Activated CD4-positive, alpha-beta T cell treated with anti-CD3 and anti-CD28 coated beads for 36 hours (primary cell): Measurements from ENCODE around the gene CCND3. TPM values are rescaled to one million over a fixed set of nuclear protein-coding genes. Genes with fewer than 3 reads are reported as not detected.

Experiments
- ATAC-seq: fragments of 200-7000 bp; cut with Tn5 transposase; one replicate; pipeline ENCODE4 v1.10.0; 2021; ENCODE audit warnings: mild to moderate bottlenecking, moderate library complexity
- CTCF ChIA-PET: fragments of 350-600 bp; sonication (Branson Sonifier 250); formaldehyde crosslinking; loops from one replicate; lab custom pipeline; 2021; ENCODE audit warnings: antibody characterized with exemption; lab: Charles Lee
- POLR2A ChIA-PET: fragments of 350-600 bp; sonication (Branson Sonifier 250); formaldehyde crosslinking; loops from one replicate; lab custom pipeline; 2021; ENCODE audit warnings: antibody characterized with exemption, inconsistent platforms; lab: Charles Lee
- DNase-seq: peaks from one replicate; pipeline ENCODE4 v3.0.0-alpha.2; 2020
- H3K27ac Mint-ChIP-seq: one replicate; pipeline ENCODE4 v1.8.0; 2021; ENCODE audit warnings: mixed read lengths
- H3K27me3 Mint-ChIP-seq: one replicate; pipeline ENCODE4 v1.8.0; 2021; ENCODE audit warnings: mixed read lengths
- H3K36me3 Mint-ChIP-seq: one replicate; pipeline ENCODE4 v1.8.0; 2021; ENCODE audit warnings: low read depth, mixed read lengths
- H3K4me1 Mint-ChIP-seq: one replicate; pipeline ENCODE4 v1.8.0; 2021; ENCODE audit warnings: mixed read lengths
- H3K4me3 Mint-ChIP-seq: one replicate; pipeline ENCODE4 v1.8.0; 2021; ENCODE audit warnings: mild to moderate bottlenecking, moderate library complexity, mixed read lengths
- H3K9me3 Mint-ChIP-seq: one replicate; pipeline ENCODE4 v1.8.0; 2021; ENCODE audit warnings: low read depth, mixed read lengths
- intact Hi-C, 2 experiments: fragments of 100-400 bp; cut with DNase I in 1 of 2; cut with micrococcal nuclease in 1 of 2; formaldehyde crosslinking; loops; one replicate each; pipeline versions ENCODE4 v1.14.2 to v1.15.1; 2022 to 2024; cut with DNase I, micrococcal nuclease
- total RNA-seq, 2 experiments: library from RNA; stranded (reverse); gene quantifications; one replicate each; pipeline ENCODE4 v1.2.3, GENCODE V29; 2021

Gene CCND3
- total RNA-seq, 2 experiments from 2014 or later, result 625 to 806 TPM

DNA sequence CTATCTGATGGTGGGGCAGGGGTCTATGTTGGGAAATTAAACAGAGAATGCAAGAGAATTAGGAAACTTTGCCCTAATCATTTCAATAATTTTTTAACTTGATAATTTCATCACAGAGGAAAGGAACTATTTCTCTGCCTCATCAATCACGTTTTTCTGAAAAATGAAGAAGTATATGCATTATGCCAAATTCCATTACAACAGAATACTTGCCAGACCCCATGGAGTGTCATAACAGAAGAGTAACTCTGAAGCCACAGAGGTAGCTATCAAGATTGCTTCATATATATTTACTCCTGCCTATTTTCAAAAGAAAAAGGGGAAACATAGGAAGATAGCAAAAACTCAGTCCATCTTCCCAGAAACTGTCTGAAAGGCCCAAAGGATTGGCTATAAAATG lies 40.7 kb downstream of the CCND3 start:
- intact Hi-C loops, result no loop called here
- H3K4me1 Mint-ChIP-seq, result peaks cover 12% of the 10 kb centered on the region
- no peaks in the 10 kb centered on the region for H3K9me3 Mint-ChIP-seq
- peaks cover 2% of the 10 kb centered on the region for H3K36me3 Mint-ChIP-seq
- ChIA-PET POLR2A (no interaction called here), CTCF (interaction anchor here (0.8 to 5.1 kb wide), 3 partner anchors 9 to 143 kb away, joined by 3 to 60 read pairs (median 5); no protein-coding TSS in a partner anchor)
- H3K27me3 Mint-ChIP-seq, result no peaks in the 10 kb centered on the region
- no peak overlapping the region for H3K27ac Mint-ChIP-seq
- H3K4me3 Mint-ChIP-seq, result no peak overlapping the region
- DNase-seq (no peak), ATAC-seq (no peak)

DNA sequence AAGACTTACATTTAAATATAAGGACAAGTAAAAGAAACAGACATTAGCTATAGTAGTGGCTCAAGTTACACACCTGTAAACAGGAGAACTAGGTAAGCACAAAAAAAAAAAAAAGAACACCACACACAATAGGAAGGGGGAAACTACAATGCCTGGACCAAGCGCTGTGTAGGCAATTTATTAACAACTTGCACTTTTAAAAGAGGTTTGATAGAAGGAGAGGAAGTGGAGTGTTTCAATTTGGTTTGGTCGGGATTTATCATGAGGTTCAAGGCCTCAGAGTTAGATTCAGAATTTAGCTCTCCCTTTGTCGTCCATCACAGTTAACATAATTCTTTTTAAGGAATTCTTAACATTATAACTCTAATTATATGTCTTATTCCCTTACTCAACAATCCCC lies 45.3 kb downstream of the CCND3 start:
- intact Hi-C loops, result loop anchor here in 1 of 2 experiments (5.0 kb wide), 1 partner anchor 349 kb away; the partner anchor contains the start of gene FOXP4
- Mint-ChIP-seq H3K4me1 (peaks cover 13% of the 10 kb centered on the region), H3K9me3 (no peaks in the 10 kb centered on the region), H3K36me3 (no peaks in the 10 kb centered on the region), H3K27me3 (no peaks in the 10 kb centered on the region), H3K27ac (peak overlapping the region; percentile 95), H3K4me3 (no peak overlapping the region)
- DNase-seq (no peak), ATAC-seq (no peak)
- ChIA-PET POLR2A (interaction anchor here (0.6 to 1.1 kb wide), 3 partner anchors 68 to 850 kb away, joined by 4 to 13 read pairs (median 6); partner anchors contain the start of gene TBCC), CTCF (interaction anchor here (1.3 to 2.8 kb wide), 5 partner anchors 21 to 149 kb away, joined by 3 to 23 read pairs (median 5); partner anchors contain the start of genes BYSL, MED20 and TOMM6)

DNA sequence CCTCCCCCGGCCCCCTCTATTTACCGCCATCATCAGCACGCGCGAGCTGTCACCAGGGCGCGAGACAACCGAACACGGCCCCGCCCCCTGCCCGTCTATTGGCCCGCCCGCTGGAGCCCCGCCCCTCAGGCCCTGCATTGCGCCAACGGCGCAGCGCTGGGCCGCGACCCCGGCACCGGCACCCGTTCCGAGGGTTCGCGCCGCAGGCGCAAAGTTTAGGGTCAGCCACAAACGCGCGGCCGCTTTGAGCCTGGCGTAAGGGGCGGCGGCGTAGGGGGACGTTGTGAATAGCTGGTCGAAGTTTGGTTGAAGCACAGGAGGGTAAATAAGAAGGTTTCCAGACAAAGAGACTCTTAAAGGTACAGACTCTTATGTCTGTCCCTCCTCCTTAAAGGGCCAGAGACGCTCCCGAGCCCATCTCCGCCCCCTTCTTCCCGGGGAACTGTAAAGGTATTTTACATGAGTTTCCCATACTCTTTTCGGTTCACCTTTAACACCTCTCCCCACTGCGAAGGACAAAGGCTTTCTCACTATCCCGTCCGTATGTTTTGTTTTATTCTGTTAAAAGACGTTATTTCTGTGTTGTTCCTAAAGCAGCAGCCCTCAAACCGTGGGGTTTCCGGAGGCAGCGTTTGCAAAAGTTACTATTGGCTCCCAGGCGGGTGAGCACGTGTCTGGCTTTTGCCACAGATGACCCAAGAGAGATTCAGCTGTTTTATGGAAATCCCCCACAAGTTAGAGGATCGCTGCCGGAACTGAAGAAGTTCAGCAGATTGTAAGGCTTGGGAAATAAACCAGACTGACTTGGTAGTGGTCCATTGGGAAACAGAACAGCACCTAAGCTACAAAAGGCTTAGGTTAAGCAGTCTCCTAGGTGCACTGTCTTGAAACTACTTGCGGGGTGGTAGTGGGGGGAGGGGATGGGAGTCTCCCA lies 46.0 kb downstream of the CCND3 start, which contains the start of gene USP49:
Gene USP49 (minus strand): TSS at position 76 of the 934 bp plus-strand sequence. CDS start 88,392 bp downstream, outside the sequence.
- Mint-ChIP-seq H3K4me3 (no peak within 1 kb of the TSS), H3K27me3 (no peaks in the 10 kb centered on the region), H3K27ac (peak within 1 kb of the TSS; percentile 95), H3K36me3 (no peaks in the 10 kb centered on the region), H3K4me1 (peaks cover 13% of the 10 kb centered on the region), H3K9me3 (no peaks in the 10 kb centered on the region)
- POLR2A ChIA-PET, result interaction anchor here (0.8 to 1.1 kb wide), 2 partner anchors 154 to 851 kb away, joined by 4 to 6 read pairs; partner anchors contain the start of gene TBCC
- CTCF ChIA-PET, result interaction anchor here (1.3 to 2.8 kb wide), 5 partner anchors 22 to 150 kb away, joined by 3 to 23 read pairs (median 5); partner anchors contain the start of genes BYSL, MED20 and TOMM6
- intact Hi-C loops, result loop anchor here (1.0 to 5.0 kb wide), 8 partner anchors 26 to 348 kb away; partner anchors contain the start of genes BYSL (in 2 of the 2), MED20 (in 2 of the 2), TOMM6 (in 2 of the 2) and CCND3 (in 1 of the 2)
- ATAC-seq, result peak; percentile 92
- peak; percentile 96 for DNase-seq

- Mint-ChIP-seq H3K9me3 (no peaks in the 10 kb centered on the region), H3K4me1 (peaks cover 13% of the 10 kb centered on the region), H3K4me3 (no peak overlapping the region), H3K36me3 (no peaks in the 10 kb centered on the region), H3K27ac (no peak overlapping the region), H3K27me3 (no peaks in the 10 kb centered on the region)
- intact Hi-C loops, result loop anchor here (1.0 to 5.0 kb wide), 10 partner anchors 27 to 347 kb away; partner anchors contain the start of genes BYSL (in 2 of the 2), MED20 (in 2 of the 2), TOMM6 (in 2 of the 2) and CCND3 (in 1 of the 2)
- ATAC-seq (peak; percentile 40), DNase-seq (peak; percentile 31)
- ChIA-PET CTCF (interaction anchor here (0.6 to 2.8 kb wide), 7 partner anchors 12 to 255 kb away, joined by 3 to 23 read pairs (median 3); partner anchors contain the start of genes BYSL and MED20), POLR2A (no interaction called here)
These were observed 47.0 kb downstream of the CCND3 start for GRCh38 chr6:41894366-41895299.

GRCh38 chr6:41892921-41893564 lies 48.6 kb downstream of the CCND3 start:
- Mint-ChIP-seq H3K36me3 (no peaks in the 10 kb centered on the region), H3K4me3 (no peak overlapping the region), H3K27ac (no peak overlapping the region), H3K27me3 (no peaks in the 10 kb centered on the region), H3K4me1 (peaks cover 13% of the 10 kb centered on the region), H3K9me3 (no peaks in the 10 kb centered on the region)
- intact Hi-C loops, result loop anchor here (5.0 kb wide), 2 partner anchors 46 to 209 kb away; no protein-coding TSS in a partner anchor
- CTCF ChIA-PET, result interaction anchor here (0.5 to 1.4 kb wide), 7 partner anchors 26 to 158 kb away, joined by 3 to 10 read pairs (median 4); partner anchors contain the start of genes BYSL, MED20, TAF8 and TOMM6
- ATAC-seq (no peak), DNase-seq (no peak)
- POLR2A ChIA-PET, result no interaction called here

- no peak overlapping the region for H3K27ac Mint-ChIP-seq
- ChIA-PET CTCF (interaction anchor here (1.0 to 1.5 kb wide), 4 partner anchors 10 to 101 kb away, joined by 3 to 4 read pairs (median 4); no protein-coding TSS in a partner anchor), POLR2A (interaction anchor here (0.6 to 1.5 kb wide), 2 partner anchors 11 to 13 kb away, joined by 3 to 4 read pairs; no protein-coding TSS in a partner anchor)
- H3K4me1 Mint-ChIP-seq, result peaks cover 2% of the 10 kb centered on the region
- no peaks in the 10 kb centered on the region for H3K9me3 Mint-ChIP-seq
- intact Hi-C loops, result no loop called here
- DNase-seq (no peak), ATAC-seq (no peak)
- no peaks in the 10 kb centered on the region for H3K36me3 Mint-ChIP-seq
- H3K4me3 Mint-ChIP-seq, result no peak overlapping the region
- no peaks in the 10 kb centered on the region for H3K27me3 Mint-ChIP-seq
These were observed 54.3 kb downstream of the CCND3 start for GRCh38 chr6:41887331-41887751.

DNA sequence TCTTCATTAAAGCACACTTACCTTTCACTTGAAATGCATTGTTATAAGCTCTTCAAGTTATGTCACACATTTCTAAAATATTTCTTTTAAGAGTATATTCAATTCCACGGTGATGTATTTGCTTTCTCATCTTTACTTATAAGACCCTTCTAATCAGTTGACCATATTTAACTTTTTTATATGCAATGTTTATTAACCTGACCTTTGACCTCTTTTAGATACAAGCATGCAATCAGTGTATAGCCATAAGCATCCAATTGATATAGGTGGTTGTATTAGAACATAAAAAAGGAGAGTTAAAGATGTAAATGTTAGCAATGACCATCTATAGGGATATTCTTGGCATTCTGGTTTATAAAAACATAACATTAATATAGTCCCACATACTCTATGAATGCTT lies 55.7 kb downstream of the CCND3 start:
- no peak for ATAC-seq

GRCh38 chr6:41884957-41885356 lies 56.7 kb downstream of the CCND3 start:
- POLR2A ChIA-PET, result no interaction called here
- intact Hi-C loops, result no loop called here
- CTCF ChIA-PET, result no interaction called here
- Mint-ChIP-seq H3K4me3 (no peak overlapping the region), H3K36me3 (no peaks in the 10 kb centered on the region), H3K27me3 (no peaks in the 10 kb centered on the region), H3K27ac (no peak overlapping the region), H3K4me1 (no peaks in the 10 kb centered on the region), H3K9me3 (no peaks in the 10 kb centered on the region)
- no peak for ATAC-seq
- DNase-seq, result no peak

More for the DNA sequence above, 55.7 kb downstream of the CCND3 start:
- H3K4me3 Mint-ChIP-seq, result no peak overlapping the region
- H3K27me3 Mint-ChIP-seq, result no peaks in the 10 kb centered on the region
- H3K4me1 Mint-ChIP-seq, result no peaks in the 10 kb centered on the region
- no peak overlapping the region for H3K27ac Mint-ChIP-seq
- POLR2A ChIA-PET, result no interaction called here
- DNase-seq, result no peak
- intact Hi-C loops, result no loop called here
- H3K36me3 Mint-ChIP-seq, result no peaks in the 10 kb centered on the region
- no peaks in the 10 kb centered on the region for H3K9me3 Mint-ChIP-seq
- CTCF ChIA-PET, result no interaction called here
